ENCODE measurements around the gene DECR2.
A peak's percentile ranks its signal among the peaks of the same experiment; 100 is the strongest.
"Not testable (repeated sequence)": the region's sequence is repeated elsewhere in the genome, so short reads cannot be mapped to it uniquely, and the experiment has no call there.

DECR2 gene

GRCh38 chr16:367333-367903 is 34.3 kb upstream of the DECR2 start:
- DNase-seq: no peak

GRCh38 chr16:368388-369158 is 33.1 kb upstream of the DECR2 start:
- DNase-seq: no peak

- no peak for DNase-seq
Observed at GRCh38 chr16:369275-369865, 32.3 kb upstream of the DECR2 start.

- no peak for DNase-seq
Observed at GRCh38 chr16:369866-370436, 31.7 kb upstream of the DECR2 start.

- DNase-seq: peak; percentile 91
Observed at GRCh38 chr16:370443-370842, 31.2 kb upstream of the DECR2 start, which contains the start of gene MRPL28. Gene MRPL28, minus strand, starts transcription at chr16:370538. Its CDS starts 320 bp downstream, at chr16:370218.

GRCh38 chr16:370979-371514 is 30.6 kb upstream of the DECR2 start:
- DNase-seq: no peak

GRCh38 chr16:371515-372301 is 30.0 kb upstream of the DECR2 start:
- no peak for DNase-seq

GRCh38 chr16:372302-372983 is 29.2 kb upstream of the DECR2 start:
- DNase-seq: no peak

- no peak for DNase-seq
Observed at GRCh38 chr16:373020-373598, 28.6 kb upstream of the DECR2 start.

- no peak for DNase-seq
Observed at GRCh38 chr16:373848-374615, 27.7 kb upstream of the DECR2 start.

GRCh38 chr16:374616-374926 is 27.1 kb upstream of the DECR2 start:
- no peak for DNase-seq

GRCh38 chr16:375212-375611 is 26.5 kb upstream of the DECR2 start:
- no peak for DNase-seq

- DNase-seq: no peak
Observed at GRCh38 chr16:375927-376816, 25.5 kb upstream of the DECR2 start.

GRCh38 chr16:376817-377418 is 24.8 kb upstream of the DECR2 start:
- no peak for DNase-seq

- DNase-seq: no peak
Observed at GRCh38 chr16:377419-377951, 24.2 kb upstream of the DECR2 start.

- DNase-seq: not testable (repeated sequence)
Observed at GRCh38 chr16:378113-378820, 23.4 kb upstream of the DECR2 start.

GRCh38 chr16:378821-379182 is 22.9 kb upstream of the DECR2 start:
- DNase-seq: no peak

- DNase-seq: no peak
Observed at GRCh38 chr16:379183-379960, 22.3 kb upstream of the DECR2 start.
